H9 (cell line): ENCODE measurements around the gene C5orf46. TPM values are rescaled to one million over a fixed set of nuclear protein-coding genes. Genes with fewer than 3 reads are reported as not detected.

Experiments
- DNase-seq: peaks from one replicate; pipeline ENCODE4 v3.0.0-alpha.2; 2017
- H2AFZ ChIP-seq: one replicate; pipeline ENCODE4 v1.6.1; 2013; ENCODE audit warnings: mild to moderate bottlenecking, low read length, control low read depth, moderate library complexity
- H2AK5ac ChIP-seq: 2 replicates; pipeline ENCODE4 v1.6.1; 2013; ENCODE audit warnings: low read length, control low read depth, mixed read lengths; ENCODE audit not compliant: insufficient read length
- H2BK120ac ChIP-seq: one replicate; pipeline ENCODE4 v1.6.1; 2013; ENCODE audit warnings: low read depth, mild to moderate bottlenecking, low read length, control low read depth, inconsistent platforms; ENCODE audit not compliant: poor library complexity, severe bottlenecking
- H2BK12ac ChIP-seq: 2 replicates; pipeline ENCODE4 v1.6.1; 2013; ENCODE audit warnings: low read length, control low read depth, mixed read lengths, low read depth; ENCODE audit not compliant: insufficient read length
- H2BK15ac ChIP-seq: 2 replicates; pipeline ENCODE4 v1.6.1; 2013; ENCODE audit warnings: low read depth, low read length, control low read depth
- H2BK20ac ChIP-seq: one replicate; pipeline ENCODE4 v1.6.1; 2013; ENCODE audit warnings: low read depth, mild to moderate bottlenecking, low read length, control low read depth, inconsistent platforms; ENCODE audit not compliant: poor library complexity, severe bottlenecking
- H2BK5ac ChIP-seq: 2 replicates; pipeline ENCODE4 v1.6.1; 2013; ENCODE audit warnings: low read length, control low read depth, mixed read lengths; ENCODE audit not compliant: insufficient read length
- H3K14ac ChIP-seq: 2 replicates; pipeline ENCODE4 v1.6.1; 2013; ENCODE audit warnings: low read length, control low read depth; ENCODE audit not compliant: insufficient read depth
- H3K18ac ChIP-seq: 2 replicates; pipeline ENCODE4 v1.6.1; 2013; ENCODE audit warnings: low read depth, mild to moderate bottlenecking, mixed read lengths, low read length, control low read depth; ENCODE audit not compliant: insufficient read length
- H3K23ac ChIP-seq: 2 replicates; pipeline ENCODE4 v1.6.1; 2013; ENCODE audit warnings: low read length, control low read depth, mixed read lengths, low read depth; ENCODE audit not compliant: insufficient read length
- H3K23me2 ChIP-seq: 2 replicates; pipeline ENCODE4 v1.6.1; 2013; ENCODE audit warnings: low read depth, mild to moderate bottlenecking, mixed read lengths, low read length, control low read depth; ENCODE audit not compliant: insufficient read length, poor library complexity, severe bottlenecking
- H3K27ac ChIP-seq: 2 replicates; pipeline ENCODE4 v1.5.1; 2013; ENCODE audit warnings: low read length, control low read depth, mixed read lengths, low read depth; ENCODE audit not compliant: insufficient read length
- H3K27me3 ChIP-seq: 2 replicates; pipeline ENCODE4 v1.6.1; 2013; ENCODE audit warnings: low read length, control low read depth, inconsistent platforms; ENCODE audit not compliant: insufficient read depth
- H3K4ac ChIP-seq: 2 replicates; pipeline ENCODE4 v1.6.1; 2013; ENCODE audit warnings: low read depth, mild to moderate bottlenecking, control low read depth, inconsistent platforms, low read length, moderate library complexity
- H3K4me1 ChIP-seq: 2 replicates; pipeline ENCODE4 v1.6.1; 2013; ENCODE audit warnings: low read length, control low read depth, inconsistent platforms; ENCODE audit not compliant: insufficient read depth
- H3K4me2 ChIP-seq: 2 replicates; pipeline ENCODE4 v1.6.1; 2013; ENCODE audit warnings: low read length, control low read depth, mixed read lengths; ENCODE audit not compliant: insufficient read length, insufficient read depth
- H3K56ac ChIP-seq: 2 replicates; pipeline ENCODE4 v1.6.1; 2013; ENCODE audit warnings: low read depth, mild to moderate bottlenecking, mixed read lengths, low read length, control low read depth; ENCODE audit not compliant: insufficient read length
- H3K79me1 ChIP-seq: 2 replicates; pipeline ENCODE4 v1.6.1; 2013; ENCODE audit warnings: low read depth, mild to moderate bottlenecking, moderate library complexity, low read length, control low read depth, inconsistent platforms; ENCODE audit not compliant: insufficient read depth, poor library complexity, severe bottlenecking
- H3K79me2 ChIP-seq: 2 replicates; pipeline ENCODE4 v1.6.1; 2013; ENCODE audit warnings: low read length, control low read depth, inconsistent platforms; ENCODE audit not compliant: insufficient read depth
- H3K9ac ChIP-seq: 2 replicates; pipeline ENCODE4 v1.6.1; 2013; ENCODE audit warnings: low read length, control low read depth, mixed read lengths; ENCODE audit not compliant: insufficient read length; ENCODE audit errors: extremely low read depth
- H3K9me3 ChIP-seq: one replicate; pipeline ENCODE4 v1.6.1; 2013; ENCODE audit warnings: low read depth, low read length, inconsistent platforms; ENCODE audit not compliant: control insufficient read depth
- H3T11ph ChIP-seq: one replicate; pipeline ENCODE4 v1.6.1; 2013; ENCODE audit warnings: mild to moderate bottlenecking, low read length, control low read depth, inconsistent platforms
- H4K20me1 ChIP-seq: one replicate; pipeline ENCODE4 v1.6.1; 2013; ENCODE audit not compliant: control insufficient read depth, insufficient read length, insufficient read depth
- H4K5ac ChIP-seq: 2 replicates; pipeline ENCODE4 v1.6.1; 2013; ENCODE audit warnings: low read depth, mild to moderate bottlenecking, mixed read lengths, low read length, control low read depth; ENCODE audit not compliant: insufficient read length
- H4K8ac ChIP-seq: replicated peaks from 2 replicates; pipeline ENCODE4 v1.6.1; 2013; ENCODE audit warnings: low read length, control low read depth, mixed read lengths, low read depth; ENCODE audit not compliant: insufficient read length
- H4K91ac ChIP-seq: 2 replicates; pipeline ENCODE4 v1.6.1; 2013; ENCODE audit warnings: low read depth, mild to moderate bottlenecking, moderate library complexity, mixed read lengths, low read length, control low read depth; ENCODE audit not compliant: insufficient read length
- H3K27ac Mint-ChIP-seq, 3 experiments: 2 replicates in 2 of 3; 3 replicates in 1 of 3; pipeline ENCODE4 v1.8.0; 2020 to 2021; ENCODE audit warnings: mixed read lengths in 3 of 3, mild to moderate bottlenecking in 1 of 3, moderate library complexity in 1 of 3
- H3K27me3 Mint-ChIP-seq: 2 replicates; pipeline ENCODE4 v1.8.0; 2021; ENCODE audit warnings: low read depth, mild to moderate bottlenecking, moderate library complexity, mixed read lengths
- H3K36me3 Mint-ChIP-seq, 3 experiments: 2 replicates in 2 of 3; 3 replicates in 1 of 3; pipeline ENCODE4 v1.8.0; 2020 to 2021; ENCODE audit warnings: low read depth in 3 of 3, mixed read lengths in 3 of 3; ENCODE audit not compliant: insufficient read depth in 1 of 3
- H3K4me1 Mint-ChIP-seq, 2 experiments: 2 replicates each; pipeline ENCODE4 v1.8.0; 2020; ENCODE audit warnings: mixed read lengths in 2 of 2
- H3K4me3 Mint-ChIP-seq, 2 experiments: 2 replicates in 1 of 2; 3 replicates in 1 of 2; pipeline ENCODE4 v1.8.0; 2020 to 2021; ENCODE audit warnings: mild to moderate bottlenecking in 2 of 2, mixed read lengths in 2 of 2, moderate library complexity in 1 of 2
- H3K9me3 Mint-ChIP-seq, 2 experiments: 2 replicates in 1 of 2; 3 replicates in 1 of 2; pipeline ENCODE4 v1.8.0; 2020; ENCODE audit warnings: mild to moderate bottlenecking in 2 of 2, mixed read lengths in 2 of 2, moderate library complexity in 1 of 2
- CTCF ChIP-seq: fragments of 200-600 bp; sonication (generic); conservative IDR thresholded peaks from 3 replicates; pipeline ENCODE4 v1.8.0; 2021; ENCODE audit warnings: antibody characterized with exemption, mild to moderate bottlenecking
- WGBS: extraction: QIAGEN DNeasy Blood & Tissue Kit; methylation state at CpG from one replicate; pipeline ENCODE4 v1.1.7; 2013; ENCODE audit warnings: missing lambda C conversion rate, low lambda C conversion rate, mixed read lengths; ENCODE audit not compliant: insufficient read length; ENCODE audit errors: extremely low coverage; 5-methylcytosine and 5-hydroxymethylcytosine counted together
- total RNA-seq: library from RNA; stranded (reverse); gene quantifications from 2 replicates; pipeline ENCODE4 v1.2.1, GENCODE V29; 2021

C5orf46 gene
- total RNA-seq, 1 experiment from 2014 or later, result not detected

GRCh38 chr5:147844846-147845245 is 61.5 kb downstream of the C5orf46 start:
- no peak overlapping the region for H3K23ac ChIP-seq
- no peaks in the 10 kb centered on the region for H3K4me1 ChIP-seq
- H4K20me1 ChIP-seq, result no peaks in the 10 kb centered on the region
- H2BK5ac ChIP-seq, result no peak overlapping the region
- H3K79me2 ChIP-seq, result no peaks in the 10 kb centered on the region
- Mint-ChIP-seq H3K27ac (no peak overlapping the region), H3K4me1 (peaks cover 2 to 7% of the 10 kb centered on the region in 2 experiments; a peak in 2 of 4 replicates), H3K9me3 (no peaks in the 10 kb centered on the region), H3K27me3 (peaks cover 9% of the 10 kb centered on the region), H3K36me3 (no peaks in the 10 kb centered on the region), H3K4me3 (no peak overlapping the region)
- no peak overlapping the region for H3K4ac ChIP-seq
- H3K18ac ChIP-seq, result no peak overlapping the region
- TF ChIP-seq CTCF, result no peak
- no peak overlapping the region for H2AK5ac ChIP-seq
- no peak overlapping the region for H3K4me2 ChIP-seq
- H3T11ph ChIP-seq, result no peak overlapping the region
- no peak overlapping the region for H3K27ac ChIP-seq
- no CpG with 5 or more reads among the region's 3 CpGs for WGBS
- no peaks in the 10 kb centered on the region for H3K79me1 ChIP-seq
- no peak overlapping the region for H4K5ac ChIP-seq
- H3K9ac ChIP-seq, result no peak overlapping the region
- no peak overlapping the region for H2BK20ac ChIP-seq
- H3K23me2 ChIP-seq, result no peaks in the 10 kb centered on the region
- no peak overlapping the region for H2AFZ ChIP-seq
- no peak overlapping the region for H4K91ac ChIP-seq
- no peak overlapping the region for H2BK15ac ChIP-seq
- DNase-seq, result no peak
- no peak overlapping the region for H3K14ac ChIP-seq
- no peaks in the 10 kb centered on the region for H3K9me3 ChIP-seq
- H3K27me3 ChIP-seq, result no peaks in the 10 kb centered on the region
- H2BK12ac ChIP-seq, result no peak overlapping the region
- H2BK120ac ChIP-seq, result no peak overlapping the region
- H4K8ac ChIP-seq, result no peak overlapping the region
- H3K56ac ChIP-seq, result no peak overlapping the region
